Effector memory CD8-positive, alpha-beta T cell (primary cell): ENCODE measurements around the gene SLC27A4.

ENCODE experiments used
- ATAC-seq: fragments of 150-1000 bp; cut with Tn5 transposase; replicated peaks from 2 replicates; pipeline ENCODE4 v1.10.0; 2021; ENCODE audit warnings: mild to moderate bottlenecking, moderate library complexity
- DNase-seq, 3 experiments: peaks; one replicate each; pipeline ENCODE4 v3.0.0; 2021
- H3K27ac Mint-ChIP-seq, 2 donors: one replicate each; pipeline ENCODE4 v1.8.0; 2022; ENCODE audit warnings: mild to moderate bottlenecking in 2 of 2, mixed read lengths in 2 of 2, moderate library complexity in 2 of 2
- H3K27me3 Mint-ChIP-seq, 2 donors: one replicate each; pipeline ENCODE4 v1.8.0; 2022; ENCODE audit warnings: mixed read lengths in 2 of 2
- H3K36me3 Mint-ChIP-seq: one replicate; pipeline ENCODE4 v1.8.0; 2022; ENCODE audit warnings: mild to moderate bottlenecking, moderate library complexity, mixed read lengths; ENCODE audit not compliant: insufficient read depth
- H3K4me1 Mint-ChIP-seq, 2 donors: one replicate each; pipeline ENCODE4 v1.8.0; 2022; ENCODE audit warnings: low read depth in 2 of 2, mixed read lengths in 2 of 2
- H3K4me3 Mint-ChIP-seq, 2 donors: one replicate each; pipeline ENCODE4 v1.8.0; 2022; ENCODE audit warnings: mild to moderate bottlenecking in 2 of 2, mixed read lengths in 2 of 2, moderate library complexity in 2 of 2
- H3K9me3 Mint-ChIP-seq, 2 donors: one replicate each; pipeline ENCODE4 v1.8.0; 2022; ENCODE audit warnings: mixed read lengths in 2 of 2
- total RNA-seq, 9 experiments: gene quantifications; one replicate each; lab custom pipeline; 2026; lab: John Stamatoyannopoulos, UW

The SLC27A4 gene
- 6.0 to 104 (median 39.1) reads per million in 9 experiments for total RNA-seq

DNA sequence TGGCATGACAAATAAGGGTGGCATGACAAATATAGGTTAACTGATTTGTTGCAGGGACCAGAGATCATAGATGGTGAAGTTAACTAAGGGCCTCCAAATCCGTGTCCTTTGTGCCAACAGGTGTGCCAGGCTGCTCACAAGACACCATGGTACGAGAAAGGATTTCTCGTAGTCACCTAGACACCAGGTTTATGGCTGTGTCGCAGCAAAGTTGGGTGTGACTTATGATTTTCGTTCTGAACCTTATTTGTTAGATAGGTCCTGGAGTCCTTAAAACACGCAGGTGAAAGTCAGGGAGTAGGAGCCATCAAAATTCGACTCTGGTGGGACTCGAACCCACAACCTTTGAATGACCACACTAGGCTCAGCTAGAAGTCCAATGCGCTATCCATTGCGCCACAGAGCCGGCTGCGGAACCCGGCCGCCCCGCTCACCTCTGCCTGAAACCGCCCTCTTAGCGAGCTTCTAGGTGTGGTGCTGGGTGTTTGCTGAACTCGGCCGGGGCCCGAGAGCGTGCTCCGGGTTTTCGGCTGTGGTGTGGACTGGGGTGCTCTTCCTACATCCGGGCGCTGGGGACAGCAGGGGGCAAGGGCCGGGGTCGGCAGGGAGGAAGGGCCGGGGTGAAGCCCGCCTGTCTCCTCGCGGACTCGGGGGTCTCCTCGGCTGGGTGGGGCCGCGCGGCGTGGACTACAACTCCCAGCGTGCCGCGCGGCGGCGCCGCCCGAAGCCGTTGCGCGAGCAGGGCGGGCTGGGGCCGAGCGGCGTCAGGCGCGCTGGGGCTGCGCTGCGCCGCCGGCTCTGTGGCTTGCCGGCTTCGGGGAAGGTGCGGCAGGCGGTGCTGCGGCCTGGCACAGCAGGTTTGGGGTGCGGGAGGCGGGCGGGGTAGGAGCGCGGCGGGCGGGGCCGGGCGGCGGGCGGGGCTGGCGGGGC is at the start of gene SLC27A4:
SLC27A4 (plus strand) TSS at position 767 of the 930 bp plus-strand sequence. CDS start 2,606 bp downstream, outside the sequence.
- H3K27ac Mint-ChIP-seq, result peak within 1 kb of the TSS; percentile 33 to 70
- no peaks in the 10 kb centered on the region for H3K9me3 Mint-ChIP-seq
- peak within 1 kb of the TSS; percentile 84 to 88 for H3K4me3 Mint-ChIP-seq
- DNase-seq, result peak; percentile 72 to 80 (median 73)
- no peaks in the 10 kb centered on the region for H3K27me3 Mint-ChIP-seq
- ATAC-seq, result peak; percentile 91
- peaks cover 13% of the 10 kb centered on the region for H3K36me3 Mint-ChIP-seq
- peaks cover 5 to 6% of the 10 kb centered on the region in 2 donors for H3K4me1 Mint-ChIP-seq

DNA sequence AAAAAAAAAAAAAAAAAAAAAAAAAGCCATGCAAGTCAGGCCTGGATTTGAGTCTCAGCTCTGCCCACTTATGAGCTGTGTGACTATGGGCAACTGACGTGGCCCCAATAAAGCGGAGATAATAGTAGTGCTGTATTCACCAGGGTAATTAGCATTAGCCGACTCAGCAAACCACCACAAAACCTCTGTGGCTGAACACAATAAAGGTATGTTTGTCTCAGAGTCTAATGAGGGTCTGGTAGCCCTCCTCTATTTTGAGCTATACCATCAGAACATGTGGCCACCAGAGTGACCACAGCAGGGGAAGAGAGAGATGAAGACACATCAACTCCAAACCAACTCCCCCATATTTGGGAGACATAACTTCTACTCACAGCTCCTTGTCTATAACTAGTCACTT is 48.3 kb upstream of the SLC27A4 start:
- no peak overlapping the region for H3K27ac Mint-ChIP-seq
- DNase-seq (no peak), ATAC-seq (no peak)
- H3K27me3 Mint-ChIP-seq, result no peaks in the 10 kb centered on the region
- H3K36me3 Mint-ChIP-seq, result peaks cover 5% of the 10 kb centered on the region
- H3K9me3 Mint-ChIP-seq, result no peaks in the 10 kb centered on the region
- H3K4me3 Mint-ChIP-seq, result no peak overlapping the region
- no peaks in the 10 kb centered on the region for H3K4me1 Mint-ChIP-seq

DNA sequence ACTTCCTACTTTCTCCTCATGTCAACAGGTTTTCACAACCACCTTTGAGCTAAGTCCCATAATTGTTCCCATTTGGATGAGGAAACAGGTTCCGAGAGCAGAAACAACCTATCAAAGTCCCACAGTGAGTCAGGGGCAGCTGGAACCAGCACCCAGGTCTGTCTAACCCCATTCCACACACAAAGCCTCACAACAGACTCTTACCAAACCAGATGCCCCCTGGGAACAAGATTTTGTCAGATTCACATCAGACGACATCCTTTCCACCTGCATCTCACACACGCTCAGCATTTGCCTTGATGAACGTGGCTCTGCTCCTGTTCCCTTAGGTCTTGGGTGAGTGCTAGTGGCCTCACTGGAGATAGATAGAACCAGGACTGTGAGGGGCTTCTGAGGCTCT is 47.2 kb upstream of the SLC27A4 start:
- no peaks in the 10 kb centered on the region for H3K9me3 Mint-ChIP-seq
- H3K27ac Mint-ChIP-seq, result no peak overlapping the region
- no peaks in the 10 kb centered on the region for H3K4me1 Mint-ChIP-seq
- H3K27me3 Mint-ChIP-seq, result no peaks in the 10 kb centered on the region
- ATAC-seq, result no peak
- H3K36me3 Mint-ChIP-seq, result no peaks in the 10 kb centered on the region
- no peak overlapping the region for H3K4me3 Mint-ChIP-seq
- no peak for DNase-seq

DNA sequence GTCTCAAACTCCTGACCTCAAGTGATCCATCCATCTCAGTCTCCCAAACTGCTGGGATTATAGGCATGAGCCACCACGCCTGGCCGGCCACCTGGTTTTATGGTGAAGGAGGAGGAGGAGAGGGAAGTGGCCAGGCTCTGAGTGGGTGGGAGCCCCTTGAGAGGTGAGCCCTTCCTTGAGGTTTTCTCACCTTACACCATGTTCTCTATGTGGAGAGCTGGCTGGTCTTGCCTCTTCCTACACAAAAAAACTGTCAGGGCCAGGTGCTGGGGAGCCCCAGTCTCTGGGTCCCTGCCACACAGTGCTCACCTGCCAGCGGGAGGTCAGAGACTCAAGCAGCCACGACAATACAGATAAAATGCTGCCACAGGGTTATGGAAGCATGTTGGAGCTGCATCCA is 46.2 kb upstream of the SLC27A4 start:
- Mint-ChIP-seq H3K4me3 (no peak overlapping the region), H3K9me3 (no peaks in the 10 kb centered on the region), H3K27ac (no peak overlapping the region), H3K27me3 (no peaks in the 10 kb centered on the region), H3K4me1 (no peaks in the 10 kb centered on the region), H3K36me3 (no peaks in the 10 kb centered on the region)
- DNase-seq, result no peak
- no peak for ATAC-seq

DNA sequence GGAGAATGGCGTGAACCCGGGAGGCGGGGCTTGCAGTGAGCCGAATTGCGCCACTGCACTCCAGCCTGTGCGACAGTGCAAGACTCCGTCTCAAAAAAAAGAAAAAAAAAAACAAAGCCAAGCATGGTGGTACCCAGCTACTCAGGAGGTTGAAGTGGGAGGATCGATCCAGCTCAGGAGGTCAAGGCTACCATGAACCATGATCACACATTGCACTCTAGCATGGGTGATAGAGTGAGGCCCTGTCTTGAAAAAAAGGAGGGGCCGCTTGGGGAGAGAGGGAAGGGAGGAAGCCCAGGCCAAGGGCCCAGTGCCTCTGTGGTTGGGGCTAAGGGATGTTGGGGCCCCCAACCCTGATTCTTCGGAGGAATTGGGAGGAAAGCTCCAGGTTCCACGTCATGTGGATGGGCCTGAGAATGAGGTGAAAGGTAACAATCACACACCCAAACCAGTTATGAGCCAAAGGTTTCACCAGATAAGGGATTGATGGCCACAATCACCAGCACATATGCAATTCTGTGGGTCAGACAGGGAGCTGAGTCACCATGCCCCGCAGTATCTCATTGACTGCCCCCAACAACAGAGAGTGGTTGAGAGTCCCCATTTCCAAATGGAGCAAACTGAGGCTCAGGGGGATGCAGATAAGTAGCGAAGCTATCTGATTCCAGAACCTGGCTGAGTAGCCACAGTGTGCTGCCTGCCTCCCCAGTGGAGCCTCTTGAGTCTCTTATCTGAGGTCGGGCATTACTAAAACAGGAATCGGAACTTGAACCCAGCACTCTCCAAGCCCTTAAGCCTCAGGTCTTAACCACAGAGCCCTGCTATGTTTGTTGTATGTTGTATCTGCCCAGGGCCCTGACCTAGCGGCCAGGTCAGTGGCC is 43.7 kb upstream of the SLC27A4 start:
- no peak for ATAC-seq
- no peaks in the 10 kb centered on the region for H3K9me3 Mint-ChIP-seq
- H3K4me3 Mint-ChIP-seq, result no peak overlapping the region
- no peak for DNase-seq
- no peaks in the 10 kb centered on the region for H3K27me3 Mint-ChIP-seq
- no peaks in the 10 kb centered on the region for H3K36me3 Mint-ChIP-seq
- H3K27ac Mint-ChIP-seq, result no peak overlapping the region
- H3K4me1 Mint-ChIP-seq, result no peaks in the 10 kb centered on the region

DNA sequence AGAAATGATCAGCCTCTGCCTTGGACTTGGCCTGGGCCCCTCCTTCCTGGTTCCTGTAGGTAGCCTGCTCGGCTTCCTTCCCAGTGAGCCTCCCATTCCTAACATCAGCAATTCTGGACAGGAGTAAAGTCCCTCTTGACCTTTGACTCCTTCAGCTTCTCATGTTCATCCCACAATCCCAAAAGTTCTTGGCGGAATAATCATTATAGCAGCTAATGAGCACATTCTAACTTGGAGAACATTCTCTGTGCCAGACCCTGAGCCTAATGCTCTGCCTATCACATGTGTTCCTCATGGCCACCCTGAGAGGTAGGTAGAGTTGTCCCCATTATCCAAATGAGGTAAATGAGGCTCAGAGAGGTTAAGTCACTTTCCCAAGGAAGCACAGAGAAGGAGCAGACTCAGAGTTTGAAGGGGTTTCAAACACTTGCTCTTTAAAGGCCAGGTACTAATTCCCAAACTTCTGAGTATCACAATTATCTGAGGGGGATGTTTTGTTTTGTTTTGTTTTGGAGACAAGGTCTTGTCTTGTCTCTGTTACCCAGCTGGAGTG is 43.0 kb upstream of the SLC27A4 start:
- Mint-ChIP-seq H3K36me3 (no peaks in the 10 kb centered on the region), H3K4me1 (no peaks in the 10 kb centered on the region), H3K9me3 (no peaks in the 10 kb centered on the region), H3K4me3 (no peak overlapping the region), H3K27ac (no peak overlapping the region), H3K27me3 (no peaks in the 10 kb centered on the region)
- DNase-seq (no peak), ATAC-seq (no peak)

DNA sequence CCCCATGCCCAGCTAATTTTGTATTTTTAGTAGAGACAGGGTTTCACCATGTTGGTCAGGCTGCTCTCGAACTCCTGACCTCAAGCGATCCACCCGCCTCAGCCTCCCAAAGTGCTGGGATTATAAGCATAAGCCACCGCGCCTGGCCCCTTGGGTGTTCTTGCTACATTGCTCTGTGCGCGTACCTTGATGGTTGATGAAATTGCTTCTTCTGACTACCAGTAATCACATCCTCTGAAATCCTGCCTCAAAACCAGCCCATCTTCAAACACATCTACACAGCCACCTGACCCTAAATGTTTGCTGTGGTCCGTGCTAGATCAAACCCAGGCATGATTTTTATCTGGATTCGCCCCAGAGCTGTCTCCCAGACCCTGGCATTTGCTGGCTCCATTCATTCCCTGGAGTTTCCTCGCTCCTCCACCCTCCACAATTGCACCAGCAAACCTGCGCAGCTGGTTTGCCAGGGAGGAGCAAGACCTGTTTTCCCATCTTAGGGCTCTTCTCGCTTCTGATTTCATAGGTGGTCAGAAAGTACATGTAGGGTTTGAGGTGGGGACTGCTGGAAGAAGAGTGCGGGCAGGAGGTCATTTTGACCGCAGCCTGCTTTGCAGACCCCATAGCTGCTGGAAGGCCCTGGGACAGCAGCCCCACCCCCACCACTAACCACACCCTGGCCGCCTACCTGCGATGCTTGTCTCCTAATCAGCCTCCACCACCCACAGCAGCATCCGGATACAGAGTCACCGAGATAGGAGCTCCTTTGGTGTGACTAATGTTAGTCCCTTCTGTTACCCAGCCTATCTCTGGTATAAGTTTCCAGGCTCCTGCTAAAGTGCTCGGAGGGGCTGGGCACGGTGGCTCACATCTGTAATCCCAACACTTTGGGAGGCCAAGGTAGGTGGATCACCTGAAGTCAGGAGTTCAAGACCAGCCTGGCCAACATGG is 41.5 kb upstream of the SLC27A4 start:
- Mint-ChIP-seq H3K4me1 (no peaks in the 10 kb centered on the region), H3K36me3 (no peaks in the 10 kb centered on the region), H3K4me3 (no peak overlapping the region), H3K27me3 (no peaks in the 10 kb centered on the region), H3K9me3 (no peaks in the 10 kb centered on the region), H3K27ac (no peak overlapping the region)
- DNase-seq (no peak), ATAC-seq (no peak)

DNA sequence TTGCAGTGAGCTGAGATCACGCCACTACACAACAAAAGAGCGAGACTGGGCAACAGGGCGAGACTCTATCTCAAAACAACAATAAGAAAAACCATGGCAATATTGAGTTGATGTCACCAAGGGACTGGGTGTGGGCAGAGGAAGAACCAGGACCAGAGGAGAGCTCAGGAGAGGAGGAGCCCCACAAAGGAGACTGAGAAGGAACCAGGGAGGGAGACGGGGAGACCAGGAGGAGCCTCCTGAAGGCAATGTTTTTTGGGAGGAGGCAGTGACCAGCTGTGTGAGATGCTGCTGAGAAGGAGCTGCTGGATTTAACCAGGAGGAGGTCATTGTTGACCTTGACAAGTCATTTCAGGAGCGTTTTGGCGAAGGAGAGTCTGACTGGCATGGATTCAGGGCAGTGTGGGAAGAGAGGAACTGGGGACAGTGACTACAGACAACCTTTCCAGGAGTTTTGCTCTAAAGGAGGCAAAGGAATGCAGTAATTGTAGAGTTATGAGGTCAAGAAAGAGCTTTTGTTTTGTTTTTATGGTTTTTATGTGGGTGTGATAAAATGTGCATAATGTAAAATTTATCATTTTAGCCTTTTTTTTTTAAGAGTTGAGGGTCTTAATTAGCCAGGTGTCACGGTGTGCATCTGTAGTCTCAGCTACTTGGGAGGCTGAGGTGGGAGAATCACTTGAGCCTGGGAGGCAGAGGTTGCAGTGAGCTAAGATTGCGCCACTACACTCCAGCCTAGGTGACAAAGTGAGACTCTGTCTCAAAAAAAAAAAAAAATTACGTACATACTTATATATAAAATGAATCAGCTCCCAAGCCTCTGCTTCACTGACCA is 36.0 kb upstream of the SLC27A4 start:
- H3K36me3 Mint-ChIP-seq, result peaks cover 12% of the 10 kb centered on the region
- no peak overlapping the region for H3K27ac Mint-ChIP-seq
- no peaks in the 10 kb centered on the region for H3K4me1 Mint-ChIP-seq
- H3K27me3 Mint-ChIP-seq, result no peaks in the 10 kb centered on the region
- ATAC-seq, result no peak
- DNase-seq, result no peak
- no peak overlapping the region for H3K4me3 Mint-ChIP-seq
- no peaks in the 10 kb centered on the region for H3K9me3 Mint-ChIP-seq

DNA sequence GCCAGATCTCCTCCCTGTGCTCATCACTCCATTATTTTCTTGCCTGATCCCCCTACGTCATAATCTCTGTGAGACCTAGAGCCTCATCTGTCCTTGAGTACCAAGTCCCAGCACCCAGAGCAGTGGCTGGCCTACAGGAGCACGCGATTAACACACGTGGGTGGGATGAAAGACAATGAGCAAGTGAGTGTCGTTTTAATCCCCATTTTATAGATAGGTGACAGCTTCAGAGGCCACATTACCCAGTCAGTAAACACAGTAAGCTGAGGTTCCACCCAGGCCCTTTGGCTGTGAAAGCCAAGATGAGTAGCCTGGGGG is 35.4 kb upstream of the SLC27A4 start:
- no peaks in the 10 kb centered on the region for H3K9me3 Mint-ChIP-seq
- no peak overlapping the region for H3K4me3 Mint-ChIP-seq
- H3K27ac Mint-ChIP-seq, result peak overlapping the region in 1 of 2 donors; percentile 3
- peaks cover 15% of the 10 kb centered on the region for H3K36me3 Mint-ChIP-seq
- DNase-seq (no peak), ATAC-seq (no peak)
- H3K27me3 Mint-ChIP-seq, result no peaks in the 10 kb centered on the region
- no peaks in the 10 kb centered on the region for H3K4me1 Mint-ChIP-seq

DNA sequence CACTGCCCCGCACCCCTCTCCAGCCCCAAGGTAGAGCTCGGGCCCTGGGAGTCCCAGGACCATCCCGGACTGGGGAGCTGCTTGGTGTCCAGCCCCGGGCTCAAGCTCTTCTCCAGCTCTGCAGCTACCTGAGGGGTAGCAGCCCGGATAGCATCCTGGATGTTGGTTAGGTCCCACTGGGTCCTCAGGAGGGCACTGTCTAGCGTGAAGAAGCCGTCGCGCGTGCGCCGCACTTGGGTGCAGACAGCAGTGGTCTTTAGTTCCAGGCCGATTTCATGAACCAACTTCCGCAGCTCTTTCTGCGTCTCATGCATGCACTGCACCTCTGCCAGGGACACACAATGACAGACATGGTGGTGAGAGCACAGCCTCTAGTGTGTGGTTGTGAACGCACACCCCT is 30.8 kb upstream of the SLC27A4 start:
- Mint-ChIP-seq H3K4me3 (no peak overlapping the region), H3K4me1 (no peaks in the 10 kb centered on the region), H3K27me3 (no peaks in the 10 kb centered on the region), H3K27ac (no peak overlapping the region), H3K36me3 (peaks cover 45% of the 10 kb centered on the region), H3K9me3 (no peaks in the 10 kb centered on the region)
- ATAC-seq (no peak), DNase-seq (no peak)

DNA sequence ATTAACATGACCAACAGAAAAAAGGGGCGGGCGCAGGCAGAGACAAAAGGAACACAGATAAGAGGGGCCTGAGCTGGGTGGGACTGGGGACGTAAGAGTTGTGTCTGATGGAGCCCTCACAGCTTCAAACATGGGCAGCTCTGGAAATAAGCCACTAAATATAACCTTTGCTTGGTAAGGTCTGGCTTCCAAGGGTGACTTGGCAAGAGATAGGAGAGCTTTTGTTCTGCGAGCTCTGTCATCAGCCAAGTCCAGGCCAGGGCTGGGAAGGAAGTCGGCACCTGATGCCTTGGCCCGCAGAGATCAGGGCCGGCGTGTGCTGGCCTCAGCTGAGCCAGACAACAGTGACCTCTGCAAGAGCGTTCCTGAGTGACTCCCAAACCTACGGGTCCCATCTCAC is 29.9 kb upstream of the SLC27A4 start:
- H3K27ac Mint-ChIP-seq, result no peak overlapping the region
- peaks cover 45% of the 10 kb centered on the region for H3K36me3 Mint-ChIP-seq
- H3K4me3 Mint-ChIP-seq, result no peak overlapping the region
- no peak for DNase-seq
- H3K9me3 Mint-ChIP-seq, result no peaks in the 10 kb centered on the region
- H3K27me3 Mint-ChIP-seq, result no peaks in the 10 kb centered on the region
- H3K4me1 Mint-ChIP-seq, result no peaks in the 10 kb centered on the region
- ATAC-seq, result no peak

DNA sequence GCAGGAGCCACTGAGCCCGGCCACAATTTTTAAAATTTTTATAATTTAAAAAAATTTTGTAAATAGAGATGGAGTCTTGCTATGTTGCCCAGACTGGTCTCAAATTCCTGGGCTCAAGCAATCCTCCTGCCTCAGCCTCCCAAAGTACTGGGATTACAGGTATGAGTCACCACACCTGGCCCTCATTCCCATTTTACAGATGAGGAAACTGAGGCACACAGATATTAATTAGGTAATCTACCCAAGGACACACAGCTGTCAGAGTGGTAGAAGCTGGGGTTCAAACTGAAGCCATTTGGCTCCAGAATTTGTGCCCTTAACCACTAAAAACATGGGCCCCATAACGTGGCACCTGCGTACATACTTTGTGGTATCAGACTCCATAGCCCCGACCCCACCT is 25.6 kb upstream of the SLC27A4 start:
- no peak for DNase-seq
- ATAC-seq, result no peak
- Mint-ChIP-seq H3K36me3 (peaks cover 48% of the 10 kb centered on the region), H3K4me1 (no peaks in the 10 kb centered on the region), H3K27ac (no peak overlapping the region), H3K9me3 (no peaks in the 10 kb centered on the region), H3K27me3 (no peaks in the 10 kb centered on the region), H3K4me3 (no peak overlapping the region)
